Left colon (tissue), 2 donors: Measurements from ENCODE around the gene CSF2. TPM values are rescaled to one million over a fixed set of nuclear protein-coding genes. Genes with fewer than 3 reads are reported as not detected.
A peak's percentile ranks its signal among the peaks of the same experiment; 100 is the strongest.

Experiments
- ATAC-seq: fragments of 200-7000 bp; cut with Tn5 transposase; one replicate; pipeline ENCODE4 v1.9.1; 2020; ENCODE audit warnings: mild to moderate bottlenecking, moderate library complexity
- DNase-seq, 2 donors: peaks; one replicate each; pipeline ENCODE4 v3.0.0-alpha.2; 2020
- intact Hi-C, 2 donors: fragments of 100-400 bp; cut with DNase I in 1 of 2; cut with micrococcal nuclease in 1 of 2; formaldehyde crosslinking; loops; one replicate each; pipeline versions ENCODE4 v1.11.2 to v1.14.0; 2022; cut with DNase I, micrococcal nuclease
- total RNA-seq, 2 donors: library from RNA; stranded (reverse); fragmentation: NEBNext Ultra II Directional; extraction: Animal tissue kit (Norgen Biotek cat#: 25700); gene quantifications; one replicate each; pipeline ENCODE4 v1.2.1, GENCODE V29; 2021
- donor health status: DM: no; HTN: no; CAD: no.
- donor health status: DM: yes; HTN: yes; CAD: no.

Gene CSF2
- total RNA-seq, 2 donors from 2014 or later: not detected

- DNase-seq (no peak), ATAC-seq (no peak)
- intact Hi-C loops: no loop called here
Observed at GRCh38 chr5:132054031-132054696, 19.4 kb upstream of the CSF2 start.

- intact Hi-C loops: no loop called here
- DNase-seq (no peak), ATAC-seq (no peak)
Observed at GRCh38 chr5:132054697-132055440, 18.7 kb upstream of the CSF2 start.

DNA sequence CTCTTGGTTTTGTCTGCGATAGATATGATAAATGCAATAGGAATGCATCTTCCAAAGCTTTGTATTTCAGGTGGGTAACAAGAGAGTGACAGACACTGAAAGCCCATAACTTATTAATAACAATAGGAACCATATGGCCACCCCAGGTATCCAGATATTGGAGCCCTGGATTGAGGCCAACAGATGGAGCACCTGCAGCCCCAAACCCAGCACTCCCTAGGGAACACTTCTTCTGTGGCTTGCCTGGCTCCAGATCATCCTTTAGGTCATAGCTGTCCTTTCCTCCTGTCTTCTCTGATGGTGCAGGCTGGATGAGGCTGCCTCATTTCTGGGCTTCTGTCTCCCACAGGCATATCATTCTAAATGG, 18.2 kb upstream of the CSF2 start:
- ATAC-seq (no peak), DNase-seq (no peak)
- intact Hi-C loops: no loop called here

DNA sequence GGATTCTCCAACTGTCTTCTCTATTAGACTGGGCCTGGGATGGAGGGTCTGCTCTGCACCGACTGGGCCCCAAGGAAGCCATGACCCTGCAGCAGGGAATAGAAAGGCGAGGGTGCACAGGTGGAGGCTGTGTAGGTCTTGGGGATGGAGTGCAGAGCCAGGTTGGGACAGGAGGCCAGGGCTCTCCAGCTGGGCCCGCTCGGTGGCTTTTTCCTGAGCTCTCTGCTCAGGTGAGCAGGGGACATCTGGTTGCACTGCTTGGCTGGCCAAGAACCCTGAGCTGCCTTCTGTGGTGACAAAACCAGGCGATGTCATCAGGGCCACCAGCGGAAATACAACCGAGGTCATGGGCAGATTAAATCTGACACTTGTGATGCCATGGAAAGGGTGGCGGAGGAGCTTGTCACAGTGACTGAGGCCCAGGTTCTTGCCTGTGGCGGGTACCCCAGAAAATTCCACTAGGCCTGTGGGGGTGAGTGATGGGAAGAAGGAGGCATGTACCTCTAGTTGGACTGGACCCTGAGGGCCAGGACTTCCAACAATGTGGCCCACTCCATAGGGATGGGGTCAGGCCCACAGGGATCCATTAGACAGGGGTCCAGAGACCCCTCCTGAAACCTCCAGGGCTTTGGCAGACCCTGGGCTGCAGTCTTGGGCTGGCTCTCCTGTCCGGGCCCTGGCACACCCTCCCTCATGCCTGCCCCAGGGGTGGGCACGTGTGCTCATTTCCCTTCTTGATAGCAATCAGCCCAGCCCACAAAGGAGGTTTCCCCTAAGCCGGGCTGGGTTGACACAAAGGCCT, 17.6 kb upstream of the CSF2 start:
- intact Hi-C loops: no loop called here
- ATAC-seq (no peak), DNase-seq (no peak)

- intact Hi-C loops: no loop called here
- DNase-seq: no peak
- no peak for ATAC-seq
Observed at GRCh38 chr5:132056610-132057497, 16.7 kb upstream of the CSF2 start.

DNA sequence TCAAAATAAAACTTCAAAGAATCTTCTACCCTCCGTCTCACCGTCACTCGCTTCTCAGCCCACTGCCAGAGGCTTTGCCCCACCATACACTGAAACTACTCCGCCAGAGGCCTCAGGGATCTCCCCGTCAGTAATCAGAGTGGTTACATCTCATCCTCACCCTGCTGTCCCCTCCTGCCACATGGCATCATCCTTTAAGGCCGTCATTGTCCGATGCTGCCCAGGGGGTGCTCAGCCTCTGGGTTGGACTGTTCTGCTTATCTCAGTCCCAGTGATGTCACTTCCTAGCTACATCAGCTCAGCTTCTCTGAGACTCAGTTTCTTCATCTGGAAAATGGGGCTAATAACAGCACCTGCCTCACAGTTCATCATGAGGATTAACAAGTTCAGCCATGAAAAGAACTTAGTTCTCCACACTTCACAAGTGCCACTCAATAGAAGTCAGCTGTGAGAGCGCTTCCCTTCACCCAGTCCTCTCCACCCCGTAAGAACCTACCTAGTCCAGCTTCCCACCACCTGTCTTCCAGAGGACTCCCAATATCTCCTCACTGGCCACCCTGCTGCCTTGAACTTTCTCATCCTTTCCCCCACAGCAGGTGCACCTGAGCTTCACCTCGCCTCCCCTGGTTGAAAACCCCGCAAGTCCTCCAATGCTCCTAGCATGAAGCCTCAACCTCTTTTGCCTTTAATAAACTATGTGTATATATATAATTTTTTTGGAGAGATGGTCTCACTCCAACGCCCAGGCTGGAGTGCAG, 15.9 kb upstream of the CSF2 start:
- no peak for DNase-seq

GRCh38 chr5:132058646-132059042, 14.9 kb upstream of the CSF2 start:
- no peak for ATAC-seq

More for the DNA sequence above, 15.9 kb upstream of the CSF2 start:
- intact Hi-C loops: no loop called here
- ATAC-seq: no peak

DNA sequence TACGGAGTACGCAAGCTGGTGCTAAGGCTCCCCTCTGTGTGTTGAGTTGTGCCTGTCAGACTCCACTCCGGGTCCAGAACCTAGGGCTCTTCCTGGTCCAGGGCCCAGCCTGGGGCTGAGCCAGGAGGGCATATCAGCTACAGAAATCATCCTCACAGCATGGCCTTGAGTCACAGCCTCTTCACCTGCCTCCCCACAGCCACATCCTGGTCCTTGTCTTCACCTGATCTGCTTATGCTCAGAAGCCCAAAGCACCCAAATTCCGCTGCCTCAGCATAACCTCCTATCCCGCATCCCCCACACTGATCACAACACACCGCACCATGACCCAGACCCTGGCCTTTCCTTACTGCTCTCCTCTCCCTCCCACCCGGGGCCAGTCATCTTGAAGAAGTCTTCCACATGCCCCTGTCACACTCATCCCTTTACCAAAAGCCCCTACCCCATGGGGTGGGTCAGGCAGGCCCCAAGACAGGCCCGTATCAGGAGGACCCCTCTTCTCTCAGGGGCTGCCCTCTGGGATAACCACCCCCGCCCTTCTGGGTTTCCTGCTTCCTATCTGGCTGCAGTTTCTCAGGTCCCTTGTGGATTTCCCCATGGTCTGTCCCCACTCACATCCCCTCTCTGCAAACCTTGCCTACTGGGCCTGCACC, 14.4 kb upstream of the CSF2 start:
- intact Hi-C loops: no loop called here
- DNase-seq (no peak), ATAC-seq (no peak)

More at GRCh38 chr5:132058646-132059042, 14.9 kb upstream of the CSF2 start:
- intact Hi-C loops: no loop called here
- DNase-seq: no peak

GRCh38 chr5:132059696-132060500, 13.7 kb upstream of the CSF2 start:
- intact Hi-C loops: no loop called here
- DNase-seq: no peak
- no peak for ATAC-seq

- intact Hi-C loops: no loop called here
- no peak for DNase-seq
- no peak for ATAC-seq
Observed at GRCh38 chr5:132060501-132061161, 13.0 kb upstream of the CSF2 start, which contains the start of gene IL3. TSS of gene IL3 (plus strand) at chr5:132060655. CDS start at chr5:132060707, 52 bp downstream.

DNA sequence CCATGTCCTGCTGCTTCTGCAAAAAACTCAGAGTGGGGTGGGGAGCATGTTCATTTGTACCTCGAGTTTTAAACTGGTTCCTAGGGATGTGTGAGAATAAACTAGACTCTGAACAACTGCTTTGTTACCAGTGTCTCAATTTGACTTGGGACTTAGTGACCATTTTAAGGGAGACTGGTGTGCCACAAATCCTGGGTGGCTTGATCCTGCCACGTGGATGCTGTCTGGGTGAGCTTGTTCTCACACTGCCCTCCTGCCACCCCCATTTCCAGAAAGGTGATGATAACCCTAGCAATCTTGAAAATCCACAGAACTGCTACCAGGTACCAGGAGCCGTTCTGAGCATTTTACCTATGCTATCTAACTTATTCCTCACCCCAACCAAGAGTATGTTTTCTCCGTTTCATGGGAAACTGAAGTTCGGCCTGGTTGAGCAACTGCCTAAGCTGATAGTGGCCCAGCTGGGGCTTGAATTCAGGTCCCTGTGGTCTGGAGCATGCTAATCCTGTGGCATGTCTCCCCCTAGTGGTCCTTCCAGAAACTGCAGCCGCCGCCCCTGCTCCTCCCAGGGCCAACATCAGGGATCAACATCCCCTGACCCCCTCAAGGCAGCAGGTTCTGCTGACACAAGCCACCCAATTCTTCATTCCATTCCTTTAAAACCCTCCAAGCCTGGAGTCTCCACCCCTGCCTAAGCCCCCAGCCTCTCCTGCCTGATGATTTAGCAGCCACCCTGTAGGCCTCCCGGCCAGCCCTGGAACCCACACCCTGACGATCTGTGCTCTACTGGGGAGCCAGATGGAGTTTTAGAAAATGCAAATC, 10.3 kb upstream of the CSF2 start:
- ATAC-seq (peak; percentile 72), DNase-seq (peak; percentile 54 to 84)
- intact Hi-C loops: no loop called here

GRCh38 chr5:132064140-132064539, 9.4 kb upstream of the CSF2 start:
- ATAC-seq: no peak
- DNase-seq: no peak
- intact Hi-C loops: no loop called here

- ATAC-seq: peak; percentile 84
- peak; percentile 55 to 83 for DNase-seq
- intact Hi-C loops: no loop called here
Observed at GRCh38 chr5:132064738-132065331, 8.8 kb upstream of the CSF2 start.

- DNase-seq: peak in 1 of 2 donors; percentile 64
- peak; percentile 75 for ATAC-seq
- intact Hi-C loops: no loop called here
Observed at GRCh38 chr5:132065351-132065937, 8.1 kb upstream of the CSF2 start.
